ENCODE results near the gene DMRTB1. TPM values are rescaled to one million over a fixed set of nuclear protein-coding genes. Genes with fewer than 3 reads are reported as not detected.

Gene DMRTB1
- polyA plus RNA-seq, 3 donors: not detected

- intact Hi-C loops (cut with micrococcal nuclease): no loop called here
- no peak overlapping the region for H2AFZ ChIP-seq (ENCODE audit: insufficient read depth, low read depth, low read length, poor library complexity, severe bottlenecking)
- Mint-ChIP-seq H3K36me3 (no peaks in the 10 kb centered on the region), H3K4me3 (no peak overlapping the region), H3K4me1 (peaks cover 3% of the 10 kb centered on the region), H3K9me3 (no peaks in the 10 kb centered on the region), H3K27me3 (ENCODE audit: low read depth in 3 of 3) (peaks cover 2 to 6% (median 2%) of the 10 kb centered on the region in 3 donors), H3K27ac (no peak overlapping the region)
- 13% methylated on average over 8 of the region's 9 CpGs for WGBS (ENCODE audit: insufficient coverage)
- H4K20me1 ChIP-seq (ENCODE audit: insufficient read depth, low read length): no peaks in the 10 kb centered on the region
- no peak overlapping the region for H3K27ac ChIP-seq (ENCODE audit: low read depth in 1 of 2, low read length in 2 of 2)
- no peak overlapping the region for H3K4me3 ChIP-seq (replicated peaks in 1 of 3; ENCODE audit: low read depth in 2 of 3, low read length in 3 of 3)
- TF ChIP-seq, protein P1, sequence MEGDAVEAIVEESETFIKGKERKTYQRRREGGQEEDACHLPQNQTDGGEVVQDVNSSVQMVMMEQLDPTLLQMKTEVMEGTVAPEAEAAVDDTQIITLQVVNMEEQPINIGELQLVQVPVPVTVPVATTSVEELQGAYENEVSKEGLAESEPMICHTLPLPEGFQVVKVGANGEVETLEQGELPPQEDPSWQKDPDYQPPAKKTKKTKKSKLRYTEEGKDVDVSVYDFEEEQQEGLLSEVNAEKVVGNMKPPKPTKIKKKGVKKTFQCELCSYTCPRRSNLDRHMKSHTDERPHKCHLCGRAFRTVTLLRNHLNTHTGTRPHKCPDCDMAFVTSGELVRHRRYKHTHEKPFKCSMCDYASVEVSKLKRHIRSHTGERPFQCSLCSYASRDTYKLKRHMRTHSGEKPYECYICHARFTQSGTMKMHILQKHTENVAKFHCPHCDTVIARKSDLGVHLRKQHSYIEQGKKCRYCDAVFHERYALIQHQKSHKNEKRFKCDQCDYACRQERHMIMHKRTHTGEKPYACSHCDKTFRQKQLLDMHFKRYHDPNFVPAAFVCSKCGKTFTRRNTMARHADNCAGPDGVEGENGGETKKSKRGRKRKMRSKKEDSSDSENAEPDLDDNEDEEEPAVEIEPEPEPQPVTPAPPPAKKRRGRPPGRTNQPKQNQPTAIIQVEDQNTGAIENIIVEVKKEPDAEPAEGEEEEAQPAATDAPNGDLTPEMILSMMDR (IDR thresholded peaks at IDR 0.05): no peak
- DNase-seq: no peak
- no peak overlapping the region for H3K4me2 ChIP-seq (replicated peaks; ENCODE audit: extremely low read depth, low read length, poor library complexity, severe bottlenecking)
- no peaks in the 10 kb centered on the region for H3K36me3 ChIP-seq (replicated peaks in 1 of 2; ENCODE audit: control insufficient read depth in 1 of 2, insufficient read depth in 2 of 2, low read length in 2 of 2)
- H3K79me2 ChIP-seq (ENCODE audit: insufficient read depth, low read length): no peaks in the 10 kb centered on the region
- no peaks in the 10 kb centered on the region for H3K27me3 ChIP-seq (ENCODE audit: control insufficient read depth in 2 of 2, insufficient read depth in 2 of 2, low read length in 2 of 2)
- H3K9ac ChIP-seq (ENCODE audit: insufficient read depth, low read length, poor library complexity, severe bottlenecking): no peak overlapping the region
- H3K9me3 ChIP-seq (replicated peaks in 1 of 2; ENCODE audit: control insufficient read depth in 1 of 2, insufficient read depth in 1 of 2, low read length in 2 of 2): no peaks in the 10 kb centered on the region
- H3K4me1 ChIP-seq (ENCODE audit: control insufficient read depth in 1 of 2, insufficient read depth in 2 of 2, low read length in 2 of 2): no peaks in the 10 kb centered on the region
These were observed 39.4 kb downstream of the DMRTB1 start for GRCh38 chr1:53498555-53499131.

GRCh38 chr1:53499257-53500203, 40.3 kb downstream of the DMRTB1 start:
- Mint-ChIP-seq H3K27ac (no peak overlapping the region), H3K27me3 (ENCODE audit: low read depth in 3 of 3) (peaks cover 1 to 6% (median 2%) of the 10 kb centered on the region in 3 donors), H3K4me3 (no peak overlapping the region), H3K36me3 (no peaks in the 10 kb centered on the region), H3K9me3 (no peaks in the 10 kb centered on the region), H3K4me1 (peaks cover 3% of the 10 kb centered on the region)
- Histone ChIP-seq H3K4me2 (replicated peaks; ENCODE audit: extremely low read depth, low read length, poor library complexity, severe bottlenecking) (no peak overlapping the region), H4K20me1 (ENCODE audit: insufficient read depth, low read length) (no peaks in the 10 kb centered on the region), H3K4me3 (replicated peaks in 1 of 3; ENCODE audit: low read depth in 2 of 3, low read length in 3 of 3) (no peak overlapping the region), H3K27ac (ENCODE audit: low read depth in 1 of 2, low read length in 2 of 2) (no peak overlapping the region), H3K36me3 (replicated peaks in 1 of 2; ENCODE audit: control insufficient read depth in 1 of 2, insufficient read depth in 2 of 2, low read length in 2 of 2) (no peaks in the 10 kb centered on the region), H3K79me2 (ENCODE audit: insufficient read depth, low read length) (no peaks in the 10 kb centered on the region), H3K27me3 (ENCODE audit: control insufficient read depth in 2 of 2, insufficient read depth in 2 of 2, low read length in 2 of 2) (no peaks in the 10 kb centered on the region), H3K9me3 (replicated peaks in 1 of 2; ENCODE audit: control insufficient read depth in 1 of 2, insufficient read depth in 1 of 2, low read length in 2 of 2) (no peaks in the 10 kb centered on the region), H3K9ac (ENCODE audit: insufficient read depth, low read length, poor library complexity, severe bottlenecking) (no peak overlapping the region), H2AFZ (ENCODE audit: insufficient read depth, low read depth, low read length, poor library complexity, severe bottlenecking) (no peak overlapping the region), H3K4me1 (ENCODE audit: control insufficient read depth in 1 of 2, insufficient read depth in 2 of 2, low read length in 2 of 2) (no peaks in the 10 kb centered on the region)
- WGBS (ENCODE audit: insufficient coverage): 77% methylated on average over 16 of the region's 20 CpGs
- DNase-seq: no peak
- intact Hi-C loops (cut with micrococcal nuclease): no loop called here
- TF ChIP-seq, protein P1 (IDR thresholded peaks at IDR 0.05): no peak
